GM21447 (cell line): Measurements from ENCODE around the gene MYH15.

ENCODE experiments used
- ATAC-seq: cut with Tn5 transposase; IDR thresholded peaks from one replicate; pipeline ENCODE4 v1.9.1; 2021; ENCODE audit not compliant: unreplicated experiment

MYH15 gene

GRCh38 chr3:108342837-108343486 is 167.4 kb downstream of the MYH15 start:
- ATAC-seq = peak; percentile 65

GRCh38 chr3:108341911-108342310 is 168.5 kb downstream of the MYH15 start:
- no peak for ATAC-seq

GRCh38 chr3:108338901-108339545 is 171.4 kb downstream of the MYH15 start:
- peak; percentile 49 for ATAC-seq

GRCh38 chr3:108334701-108335100 is 175.7 kb downstream of the MYH15 start:
- ATAC-seq = no peak

GRCh38 chr3:108333961-108334360 is 176.4 kb downstream of the MYH15 start:
- no peak for ATAC-seq

- no peak for ATAC-seq
Observed at GRCh38 chr3:108331792-108332191, 178.6 kb downstream of the MYH15 start.
